Stimulated activated CD8-positive, alpha-beta memory T cell treated with anti-CD3 and anti-CD28 coated beads, Interleukin-15, amount 100 ng/mL, for 1 hour (primary cell): ENCODE data around the gene SUGP1.
"Not testable (repeated sequence)": the region's sequence is repeated elsewhere in the genome, so short reads cannot be mapped to it uniquely, and the experiment has no call there.

Source experiments
- DNase-seq: peaks from one replicate; pipeline ENCODE4 v3.0.0-alpha.2; 2020; ENCODE audit warnings: low read depth

Gene SUGP1

DNA sequence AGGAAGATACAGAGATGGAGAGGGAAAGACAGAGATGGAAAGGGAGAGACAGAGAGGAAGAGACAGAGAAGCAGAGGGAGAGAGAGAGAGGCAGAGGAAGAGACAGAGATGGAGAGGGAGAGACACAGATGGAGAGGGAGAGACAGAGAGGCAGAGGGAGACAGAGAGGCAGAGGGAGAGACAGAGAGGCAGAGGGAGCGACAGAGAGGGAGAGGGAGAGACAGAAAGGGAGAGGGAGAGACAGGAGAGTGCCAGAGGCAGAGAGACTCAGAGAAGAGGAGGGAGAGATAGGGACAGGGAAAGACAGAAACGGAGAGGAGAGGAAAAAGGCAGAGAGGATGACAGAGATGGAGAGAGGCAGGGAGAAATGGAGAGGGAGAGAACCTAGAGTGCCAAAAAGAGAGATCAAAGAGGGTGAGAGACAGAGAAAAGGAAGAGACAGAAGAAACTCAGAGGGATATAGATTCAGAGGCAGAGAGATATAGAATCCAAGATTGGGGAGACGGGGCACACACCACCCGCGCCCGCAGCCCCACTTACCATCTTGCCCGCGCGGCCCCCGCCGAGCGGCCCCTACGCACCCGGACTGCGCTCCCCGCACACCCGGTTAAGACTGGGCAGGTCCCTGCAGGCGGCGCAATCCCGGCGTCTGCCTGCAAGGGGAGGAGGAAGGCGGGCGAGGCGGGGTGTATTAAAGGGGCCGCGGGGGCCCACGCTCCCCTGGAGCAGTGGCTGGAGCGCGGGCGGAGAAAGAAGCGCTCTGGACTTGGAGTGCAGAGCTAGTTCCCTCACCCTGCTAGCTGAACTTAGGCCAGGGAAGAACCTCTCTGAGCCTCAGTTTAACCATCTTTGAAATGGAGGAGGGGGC is 57.9 kb downstream of the SUGP1 start:
- DNase-seq, result no peak

DNA sequence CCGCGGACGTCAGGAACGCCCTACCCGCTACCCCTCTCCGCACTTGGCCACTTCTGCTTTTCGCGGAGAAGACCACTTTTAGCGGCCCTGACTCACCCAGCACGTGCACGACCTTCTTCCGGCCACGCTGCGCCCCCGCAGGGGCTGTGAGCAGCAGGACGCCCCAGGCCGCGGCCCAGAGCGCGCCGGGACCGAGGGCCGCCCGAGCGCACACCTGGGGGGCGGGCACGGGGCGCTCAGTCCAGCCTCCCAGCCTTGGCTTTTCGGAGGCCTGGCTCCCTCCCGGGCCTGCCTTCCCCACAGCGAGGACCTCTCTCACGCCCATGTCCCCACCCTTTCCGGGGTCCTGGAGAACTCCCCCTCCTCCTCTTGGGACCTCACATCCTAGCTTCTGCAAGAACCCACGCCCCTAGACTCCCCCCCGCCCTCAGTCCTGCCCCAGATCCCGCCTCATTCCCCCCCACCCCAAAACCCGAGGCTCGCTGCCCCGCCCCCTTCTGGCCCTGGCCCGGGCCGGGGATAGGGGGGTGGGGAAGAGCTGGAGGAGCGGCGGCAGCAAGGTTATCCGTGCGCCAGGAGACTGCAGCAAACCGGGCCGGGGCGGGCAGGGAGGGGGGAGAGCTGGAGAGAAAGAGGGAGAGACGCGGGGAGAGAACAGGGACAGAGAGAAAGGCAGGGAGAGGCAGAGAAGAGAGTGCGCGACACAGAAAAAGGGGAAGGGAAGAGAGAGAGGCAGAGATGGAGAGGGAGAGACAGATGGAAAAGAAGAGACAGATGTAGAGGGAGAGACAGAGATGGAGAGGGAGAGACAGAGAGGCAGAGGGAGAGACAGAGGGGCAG is 58.7 kb downstream of the SUGP1 start:
- no peak for DNase-seq

- DNase-seq, result no peak
These were observed 59.7 kb downstream of the SUGP1 start for GRCh38 chr19:19260417-19261214.

- no peak for DNase-seq
These were observed 60.6 kb downstream of the SUGP1 start for GRCh38 chr19:19259741-19260140.

DNA sequence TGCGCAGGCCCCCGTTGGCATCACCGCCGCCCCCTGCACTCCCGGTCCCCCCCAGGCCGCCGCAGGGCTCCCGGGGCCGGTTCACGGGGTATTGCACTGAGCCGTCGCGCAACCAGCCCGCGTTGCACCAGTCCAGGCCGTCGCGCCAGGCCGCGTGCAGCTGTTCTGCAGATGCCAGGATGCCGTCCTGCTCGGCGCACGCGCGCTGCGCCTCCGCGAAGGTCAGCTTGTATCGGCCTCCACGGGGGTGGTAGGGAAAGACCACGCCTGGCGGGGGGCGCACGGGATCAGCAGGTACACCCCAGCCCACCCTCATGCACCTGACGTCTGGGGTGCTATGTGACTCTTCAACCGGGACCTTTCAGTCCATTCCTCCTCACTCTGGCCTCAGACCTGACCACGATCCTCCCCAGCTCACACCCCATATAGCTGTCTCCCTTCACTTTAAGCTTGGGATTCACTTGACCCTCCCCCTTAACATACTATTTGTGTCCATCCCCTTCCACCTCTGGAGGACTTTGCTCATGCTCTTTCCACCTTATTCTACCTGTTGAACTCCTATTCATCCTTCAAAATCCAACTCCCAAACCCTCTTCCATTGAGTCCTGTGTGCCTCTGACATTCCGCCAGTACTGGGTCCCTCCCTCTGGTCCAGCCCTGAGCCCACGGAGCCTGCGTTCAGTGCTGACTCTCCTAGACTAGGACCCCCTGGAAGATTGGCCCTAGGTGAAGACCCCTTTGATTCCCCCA is 61.5 kb downstream of the SUGP1 start:
- DNase-seq, result no peak

- no peak for DNase-seq
These were observed 62.3 kb downstream of the SUGP1 start for GRCh38 chr19:19257836-19258588.

- no peak for DNase-seq
These were observed 63.2 kb downstream of the SUGP1 start for GRCh38 chr19:19257137-19257536.

- DNase-seq, result no peak
These were observed 64.0 kb downstream of the SUGP1 start for GRCh38 chr19:19256072-19256969.

- not testable (repeated sequence) for DNase-seq
These were observed 66.9 kb downstream of the SUGP1 start for GRCh38 chr19:19253409-19253808.

DNA sequence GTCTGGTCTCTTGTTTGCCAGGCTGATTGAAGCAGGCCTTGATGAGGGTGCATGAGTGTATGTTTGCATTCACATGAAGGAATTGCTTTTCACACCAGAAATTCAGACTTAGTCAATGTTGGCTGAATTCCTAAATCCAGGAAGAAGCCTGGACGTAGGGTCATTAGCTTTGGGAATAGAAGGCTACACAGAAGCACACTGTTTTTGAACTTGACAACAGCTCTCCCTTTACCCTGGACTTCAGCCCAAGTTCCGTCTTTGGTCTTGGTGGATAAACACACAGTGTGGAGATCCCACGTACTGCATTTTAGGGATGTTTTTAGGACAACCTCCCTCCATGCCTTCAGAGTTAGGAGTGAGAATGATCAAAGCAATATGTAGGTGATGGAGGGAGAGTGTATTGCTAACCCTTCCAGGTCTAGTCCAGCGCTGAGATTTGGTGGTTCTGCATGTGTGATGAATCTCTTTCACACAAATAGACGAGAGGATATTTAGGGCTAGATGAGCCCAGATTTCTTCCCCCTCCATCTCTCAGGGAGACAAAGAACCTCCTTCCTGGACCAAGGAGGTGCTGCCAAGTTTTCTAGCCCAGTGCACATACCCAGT is 70.0 kb downstream of the SUGP1 start:
- no peak for DNase-seq

GRCh38 chr19:19240476-19240875 is 79.8 kb downstream of the SUGP1 start:
- DNase-seq, result no peak

GRCh38 chr19:19239675-19240074 is 80.6 kb downstream of the SUGP1 start:
- DNase-seq, result no peak

GRCh38 chr19:19238126-19238894 is 82.0 kb downstream of the SUGP1 start:
- no peak for DNase-seq

GRCh38 chr19:19236173-19236572 is 84.1 kb downstream of the SUGP1 start:
- DNase-seq, result no peak

- no peak for DNase-seq
These were observed 86.0 kb downstream of the SUGP1 start for GRCh38 chr19:19234220-19234816.

DNA sequence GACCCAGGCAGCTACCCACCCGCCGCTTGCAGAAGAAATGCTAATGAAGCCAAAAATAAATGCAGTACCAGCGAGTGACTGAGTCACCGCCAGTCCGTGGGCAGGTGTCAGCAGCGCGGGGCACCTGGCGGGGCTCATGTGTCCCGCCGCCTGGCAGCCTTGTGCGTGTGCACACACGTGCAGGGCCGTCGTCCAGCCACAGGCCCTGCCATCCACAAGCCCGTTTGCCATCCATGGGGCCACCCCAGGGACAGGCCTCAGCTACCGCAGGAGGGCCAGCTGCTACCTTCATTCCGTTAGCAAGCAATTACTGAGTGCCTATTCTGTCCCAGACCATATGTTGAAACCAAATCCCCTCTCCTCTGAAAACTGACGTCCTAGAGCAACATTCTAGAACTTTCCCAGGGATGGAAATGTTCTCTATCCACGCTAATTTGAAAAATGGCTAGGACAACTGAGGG is 88.0 kb downstream of the SUGP1 start:
- DNase-seq, result no peak

GRCh38 chr19:19230999-19231398 is 89.3 kb downstream of the SUGP1 start:
- no peak for DNase-seq

- no peak for DNase-seq
These were observed 90.6 kb downstream of the SUGP1 start for GRCh38 chr19:19229701-19230100.
